HEK293 (cell line): ENCODE results near the gene LMCD1.

Experiments
- CTCF ChIP-seq: fragments of 450-650 bp; formaldehyde crosslinking; IDR thresholded peaks from 2 replicates; pipeline ENCODE4 v1.5.1; 2016; ENCODE audit warnings: missing biosample characterization, missing genetic modification characterization
- SCRT1 ChIP-seq: fragments of 450-650 bp; formaldehyde crosslinking; IDR thresholded peaks from 2 replicates; pipeline ENCODE4 v1.5.1; 2016; ENCODE audit warnings: missing biosample characterization, missing genetic modification characterization, borderline replicate concordance
- WT1 ChIP-seq: fragments of 450-650 bp; formaldehyde crosslinking; IDR thresholded peaks from 2 replicates; pipeline ENCODE4 v1.5.1; 2016; ENCODE audit warnings: missing biosample characterization, missing genetic modification characterization
- ZBTB26 ChIP-seq: fragments of 450-650 bp; formaldehyde crosslinking; optimal IDR thresholded peaks from 2 replicates; pipeline ENCODE3; 2016; ENCODE audit warnings: missing biosample characterization, mild to moderate bottlenecking, missing genetic modification characterization
- ZNF138 ChIP-seq: fragments of 450-650 bp; formaldehyde crosslinking; IDR thresholded peaks from 2 replicates; pipeline ENCODE4 v1.5.1; 2016; ENCODE audit warnings: missing biosample characterization, missing genetic modification characterization, borderline replicate concordance
- ZNF169 ChIP-seq: fragments of 450-650 bp; formaldehyde crosslinking; IDR thresholded peaks from 2 replicates; pipeline ENCODE4 v1.5.1; 2016; ENCODE audit warnings: missing biosample characterization, missing genetic modification characterization
- ZNF214 ChIP-seq: fragments of 450-650 bp; formaldehyde crosslinking; IDR thresholded peaks from 2 replicates; pipeline ENCODE4 v1.5.1; 2017; ENCODE audit warnings: missing biosample characterization, mild to moderate bottlenecking, missing genetic modification characterization, borderline replicate concordance
- ZNF623 ChIP-seq: fragments of 450-650 bp; formaldehyde crosslinking; IDR thresholded peaks from 2 replicates; pipeline ENCODE4 v1.5.1; 2016; ENCODE audit warnings: missing biosample characterization, missing genetic modification characterization
- ZNF76 ChIP-seq: fragments of 450-650 bp; formaldehyde crosslinking; IDR thresholded peaks from 2 replicates; pipeline ENCODE4; 2016; ENCODE audit warnings: low read depth, missing biosample characterization, missing genetic modification characterization, borderline replicate concordance
- ZNF768 ChIP-seq: fragments of 450-650 bp; formaldehyde crosslinking; IDR thresholded peaks from 2 replicates; pipeline ENCODE4 v1.5.1; 2018; ENCODE audit warnings: missing biosample characterization, mild to moderate bottlenecking, missing genetic modification characterization
- TF ChIP-seq, protein P1 (sequence below): fragments of 450-650 bp; formaldehyde crosslinking; IDR thresholded peaks from 2 replicates; pipeline ENCODE4 v1.5.1; 2016; ENCODE audit warnings: missing biosample characterization, missing genetic modification characterization
- TF ChIP-seq, protein P2 (sequence below): fragments of 450-650 bp; formaldehyde crosslinking; IDR thresholded peaks from 2 replicates; pipeline ENCODE4 v1.5.1; 2016; ENCODE audit warnings: missing biosample characterization, missing genetic modification characterization

DNA sequence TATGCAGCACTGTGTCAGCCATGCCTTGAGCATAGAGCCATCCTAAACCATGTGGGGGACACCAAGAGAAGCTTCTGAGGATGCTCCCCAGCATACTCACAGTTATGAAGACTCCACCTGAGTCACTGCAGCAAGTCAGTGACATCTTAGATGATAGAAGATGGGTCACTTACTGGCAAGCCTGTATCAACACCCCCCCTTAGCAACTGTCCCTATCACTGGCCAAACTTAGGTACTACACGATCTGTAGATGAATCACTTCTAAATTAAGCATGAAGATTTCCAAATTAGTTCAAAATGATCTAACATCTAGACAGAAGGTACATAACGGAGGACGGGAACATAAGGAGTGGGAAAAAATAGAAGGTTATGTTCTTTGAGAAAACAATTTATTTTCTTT, 13.2 kb upstream of the LMCD1 start:
- TF ChIP-seq ZNF768 (tag by site-specific recombination) (no peak), CTCF (tag by site-specific recombination) (no peak), ZNF214 (tag by site-specific recombination) (no peak), ZNF76 (tag by site-specific recombination) (no peak), SCRT1 (tag by site-specific recombination) (no peak), ZNF623 (tag by site-specific recombination) (no peak), ZBTB26 (tag by site-specific recombination) (no peak), ZNF169 (tag by site-specific recombination) (no peak), WT1 (no peak), ZNF138 (tag by site-specific recombination) (no peak)
- TF ChIP-seq, protein P1, sequence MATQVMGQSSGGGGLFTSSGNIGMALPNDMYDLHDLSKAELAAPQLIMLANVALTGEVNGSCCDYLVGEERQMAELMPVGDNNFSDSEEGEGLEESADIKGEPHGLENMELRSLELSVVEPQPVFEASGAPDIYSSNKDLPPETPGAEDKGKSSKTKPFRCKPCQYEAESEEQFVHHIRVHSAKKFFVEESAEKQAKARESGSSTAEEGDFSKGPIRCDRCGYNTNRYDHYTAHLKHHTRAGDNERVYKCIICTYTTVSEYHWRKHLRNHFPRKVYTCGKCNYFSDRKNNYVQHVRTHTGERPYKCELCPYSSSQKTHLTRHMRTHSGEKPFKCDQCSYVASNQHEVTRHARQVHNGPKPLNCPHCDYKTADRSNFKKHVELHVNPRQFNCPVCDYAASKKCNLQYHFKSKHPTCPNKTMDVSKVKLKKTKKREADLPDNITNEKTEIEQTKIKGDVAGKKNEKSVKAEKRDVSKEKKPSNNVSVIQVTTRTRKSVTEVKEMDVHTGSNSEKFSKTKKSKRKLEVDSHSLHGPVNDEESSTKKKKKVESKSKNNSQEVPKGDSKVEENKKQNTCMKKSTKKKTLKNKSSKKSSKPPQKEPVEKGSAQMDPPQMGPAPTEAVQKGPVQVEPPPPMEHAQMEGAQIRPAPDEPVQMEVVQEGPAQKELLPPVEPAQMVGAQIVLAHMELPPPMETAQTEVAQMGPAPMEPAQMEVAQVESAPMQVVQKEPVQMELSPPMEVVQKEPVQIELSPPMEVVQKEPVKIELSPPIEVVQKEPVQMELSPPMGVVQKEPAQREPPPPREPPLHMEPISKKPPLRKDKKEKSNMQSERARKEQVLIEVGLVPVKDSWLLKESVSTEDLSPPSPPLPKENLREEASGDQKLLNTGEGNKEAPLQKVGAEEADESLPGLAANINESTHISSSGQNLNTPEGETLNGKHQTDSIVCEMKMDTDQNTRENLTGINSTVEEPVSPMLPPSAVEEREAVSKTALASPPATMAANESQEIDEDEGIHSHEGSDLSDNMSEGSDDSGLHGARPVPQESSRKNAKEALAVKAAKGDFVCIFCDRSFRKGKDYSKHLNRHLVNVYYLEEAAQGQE = no peak
- TF ChIP-seq, protein P2, sequence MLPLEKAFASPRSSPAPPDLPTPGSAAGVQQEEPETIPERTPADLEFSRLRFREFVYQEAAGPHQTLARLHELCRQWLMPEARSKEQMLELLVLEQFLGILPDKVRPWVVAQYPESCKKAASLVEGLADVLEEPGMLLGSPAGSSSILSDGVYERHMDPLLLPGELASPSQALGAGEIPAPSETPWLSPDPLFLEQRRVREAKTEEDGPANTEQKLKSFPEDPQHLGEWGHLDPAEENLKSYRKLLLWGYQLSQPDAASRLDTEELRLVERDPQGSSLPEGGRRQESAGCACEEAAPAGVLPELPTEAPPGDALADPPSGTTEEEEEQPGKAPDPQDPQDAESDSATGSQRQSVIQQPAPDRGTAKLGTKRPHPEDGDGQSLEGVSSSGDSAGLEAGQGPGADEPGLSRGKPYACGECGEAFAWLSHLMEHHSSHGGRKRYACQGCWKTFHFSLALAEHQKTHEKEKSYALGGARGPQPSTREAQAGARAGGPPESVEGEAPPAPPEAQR = no peak
